ENCODE results near the gene OR4C3. TPM values are rescaled to one million over a fixed set of nuclear protein-coding genes. Genes with fewer than 3 reads are reported as not detected.
A peak's percentile ranks its signal among the peaks of the same experiment; 100 is the strongest.
"Not testable (repeated sequence)": the region's sequence is repeated elsewhere in the genome, so short reads cannot be mapped to it uniquely, and the experiment has no call there.

The OR4C3 gene
- not detected for polyA plus RNA-seq (ENCODE audit: insufficient read length in 3 of 3)
- long read RNA-seq, donor 1, result 0 reads
- long read RNA-seq, donor 2, result 0 reads
- long read RNA-seq, donor 3, result 0 reads
- long read RNA-seq, donor 4, result 0 reads
- long read RNA-seq, donor 5, partial matches to known transcripts, result 0 of 1 reads
- long read RNA-seq, donor 5, other reads (novel, unspliced or antisense), result 0 of 1 reads
- long read RNA-seq, donor 6, result 0 reads
- long read RNA-seq, donor 7, result 0 reads
- long read RNA-seq, donor 8, result 0 reads
- long read RNA-seq, donor 9, result 0 reads
- long read RNA-seq, donor 10, result 0 reads
- long read RNA-seq, donor 11, result 0 reads
- long read RNA-seq, donor 12, result 0 reads
- long read RNA-seq, donor 13, result 0 reads
- long read RNA-seq, donor 14, result 0 reads
- long read RNA-seq, donor 15, result 0 reads
- long read RNA-seq, donor 16, result 0 reads

GRCh38 chr11:48324620-48325019, at the start of gene OR4C3:
Gene OR4C3, plus strand, starts transcription at chr11:48324920. Its CDS starts 102 bp downstream, at chr11:48325022.
- DNase-seq, result not testable (repeated sequence)

GRCh38 chr11:48305923-48306322, 18.8 kb upstream of the OR4C3 start, which contains the start of gene OR4S1:
Gene OR4S1, plus strand, starts transcription at chr11:48306223. Its CDS starts 0 bp downstream, at chr11:48306223.
- DNase-seq, result no peak

GRCh38 chr11:48307760-48308386, 16.8 kb upstream of the OR4C3 start:
- DNase-seq, result peak; percentile 36

GRCh38 chr11:48313590-48313989, 11.1 kb upstream of the OR4C3 start:
- DNase-seq, result not testable (repeated sequence)

- DNase-seq, result not testable (repeated sequence)
Observed at GRCh38 chr11:48319813-48320212, 4.9 kb upstream of the OR4C3 start.

- DNase-seq, result no peak
Observed at GRCh38 chr11:48341466-48341865, 16.7 kb downstream of the OR4C3 start.

GRCh38 chr11:48342505-48342904, 17.8 kb downstream of the OR4C3 start:
- not testable (repeated sequence) for DNase-seq

- not testable (repeated sequence) for DNase-seq
Observed at GRCh38 chr11:48346286-48346685, 21.6 kb downstream of the OR4C3 start.

GRCh38 chr11:48354013-48354412, 29.3 kb downstream of the OR4C3 start:
- no peak for DNase-seq

- DNase-seq, result no peak
Observed at GRCh38 chr11:48354677-48355076, 30.0 kb downstream of the OR4C3 start.

GRCh38 chr11:48361289-48361688, 36.6 kb downstream of the OR4C3 start:
- not testable (repeated sequence) for DNase-seq

- no peak for DNase-seq
Observed at GRCh38 chr11:48366365-48366764, 41.6 kb downstream of the OR4C3 start, which contains the start of gene OR4C5. Gene OR4C5, minus strand, starts transcription at chr11:48366465. Its CDS starts 0 bp downstream, at chr11:48366465.

Other genes with a start within 250 kb of the OR4C3 start
- gene OR4B1, start 108.1 kb upstream of the OR4C3 start, polyA plus RNA-seq (ENCODE audit: insufficient read length in 3 of 3), result not detected
- not detected for gene OR4X2, start 79.8 kb upstream of the OR4C3 start, polyA plus RNA-seq (ENCODE audit: insufficient read length in 3 of 3)
- not detected for gene OR4X1, start 61.1 kb upstream of the OR4C3 start, polyA plus RNA-seq (ENCODE audit: insufficient read length in 3 of 3)
- gene OR4S1, start 18.7 kb upstream of the OR4C3 start, polyA plus RNA-seq (ENCODE audit: insufficient read length in 3 of 3), result not detected
- not detected for gene OR4C5, start 41.5 kb downstream of the OR4C3 start, polyA plus RNA-seq (ENCODE audit: insufficient read length in 3 of 3)
- not detected for gene OR4A47, start 163.9 kb downstream of the OR4C3 start, polyA plus RNA-seq (ENCODE audit: insufficient read length in 3 of 3)